OCI-LY3 (cell line): Measurements from ENCODE around the gene PTDSS2.

Source experiments
- CTCF ChIP-seq: fragments of 200-600, 300-600 bp; sonication (generic); IDR thresholded peaks from 2 replicates; pipeline ENCODE4 v1.5.1; 2014; ENCODE audit warnings: antibody characterized with exemption, low read length, low read depth
- EZH2phosphoT487 ChIP-seq: fragments of 200-600 bp; shearing (Covaris generic); IDR thresholded peaks from 2 replicates; pipeline ENCODE4 v1.6.1; 2018; ENCODE audit warnings: antibody characterized with exemption, mixed run types, low read depth

- TF ChIP-seq EZH2phosphoT487 (no peak), CTCF (no peak)
Observed at GRCh38 chr11:432501-433100, 17.5 kb upstream of the PTDSS2 start.
